ENCODE data around the gene ACSS1. TPM values are rescaled to one million over a fixed set of nuclear protein-coding genes. Genes with fewer than 3 reads are reported as not detected.

The ACSS1 gene
- total RNA-seq, 1 donor from 2014 or later: not detected

DNA sequence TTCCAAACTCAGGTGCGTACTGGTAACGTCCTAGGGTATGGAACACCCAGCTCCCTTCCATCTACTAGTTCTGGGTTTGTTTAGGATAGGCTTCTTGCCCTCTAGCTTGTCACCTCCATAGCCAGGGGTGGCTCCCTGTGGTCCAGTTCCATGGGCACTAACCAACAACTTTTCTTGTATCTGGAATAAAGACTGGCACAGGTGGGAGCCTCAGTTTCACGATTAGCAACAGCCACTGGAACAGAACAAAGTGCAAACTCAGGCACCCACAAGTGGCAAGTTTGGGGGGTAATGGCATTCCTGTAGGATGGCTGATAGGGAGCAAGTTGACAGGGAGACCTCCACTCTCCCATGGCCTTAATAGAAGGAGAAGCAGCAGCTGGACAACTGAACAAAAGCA lies 59.8 kb downstream of the ACSS1 start:
- DNase-seq (ENCODE audit: low spot score): no peak
- H3K4me3 ChIP-seq: no peak overlapping the region
- no peak for TF ChIP-seq EZH2phosphoT487 (IDR thresholded peaks at IDR 0.05)
- H3K27me3 Mint-ChIP-seq (ENCODE audit: insufficient read depth, low read depth): peaks cover 13% of the 10 kb centered on the region
- H3K27ac Mint-ChIP-seq: no peak overlapping the region
- no peaks in the 10 kb centered on the region for H3F3A ChIP-seq (ENCODE audit: low read depth)
- peaks cover 81% of the 10 kb centered on the region for H3K27me3 ChIP-seq
- H3K36me3 Mint-ChIP-seq: no peaks in the 10 kb centered on the region
- H4K20me1 ChIP-seq (ENCODE audit: low read depth): no peaks in the 10 kb centered on the region
- H3K36me3 ChIP-seq: no peaks in the 10 kb centered on the region
- no peak overlapping the region for H2AFZ ChIP-seq (replicated peaks)
- H3K79me2 ChIP-seq (ENCODE audit: low read depth): no peaks in the 10 kb centered on the region
- H3K4me1 ChIP-seq: no peaks in the 10 kb centered on the region
- no peak overlapping the region for H3K4me2 ChIP-seq
- H3K4me1 Mint-ChIP-seq: peaks cover 25% of the 10 kb centered on the region
- H3K9me3 ChIP-seq (ENCODE audit: low read depth): no peaks in the 10 kb centered on the region
- no peak overlapping the region for H3K4me3 Mint-ChIP-seq
- H3K27ac ChIP-seq: no peak overlapping the region
- H3K9ac ChIP-seq: no peak overlapping the region
- no peaks in the 10 kb centered on the region for H3K9me3 Mint-ChIP-seq

DNA sequence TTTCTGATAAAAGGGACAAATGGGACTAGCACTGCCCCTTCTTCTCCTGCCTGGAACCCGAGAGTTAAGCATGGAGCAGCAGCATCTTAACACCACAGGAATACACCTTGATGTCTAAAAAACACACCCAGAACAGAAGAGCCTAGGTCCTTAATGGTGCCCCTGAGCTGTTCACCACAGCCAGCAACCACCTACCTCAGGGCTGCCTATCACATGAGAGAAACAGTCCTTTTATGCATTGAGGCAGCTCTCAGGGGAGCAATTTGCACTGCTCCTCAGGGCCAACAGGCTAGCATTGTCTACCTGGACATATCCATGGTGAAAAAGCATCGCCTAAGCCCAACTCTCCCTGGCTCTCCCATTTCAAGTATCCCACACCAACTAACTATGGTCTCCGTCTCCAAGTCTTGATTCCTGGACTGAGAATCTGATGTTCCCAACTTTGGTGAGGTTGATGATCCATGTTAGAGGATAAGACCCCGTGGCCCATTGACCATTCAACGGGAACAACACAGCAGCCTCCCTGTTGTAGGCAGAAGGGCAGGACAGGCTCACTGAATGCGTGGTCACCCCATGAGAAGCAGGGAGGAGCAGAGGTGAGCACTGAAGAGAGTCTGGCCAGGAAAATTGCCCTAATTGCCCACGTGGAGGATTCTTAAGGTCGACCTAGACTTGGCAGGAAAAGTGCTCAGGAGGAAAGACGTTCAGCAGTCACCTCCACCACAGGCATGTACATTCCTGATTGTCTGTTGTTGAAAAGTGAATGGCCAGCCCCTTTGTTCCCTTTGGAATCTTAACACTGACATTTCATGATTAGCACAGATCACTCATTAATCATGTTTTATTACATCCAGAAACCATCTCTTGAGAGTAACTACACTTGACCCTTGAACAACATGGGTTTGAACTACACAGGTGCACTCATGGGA lies 61.2 kb downstream of the ACSS1 start:
- Mint-ChIP-seq H3K4me3 (no peak overlapping the region), H3K27ac (no peak overlapping the region), H3K4me1 (peaks cover 29% of the 10 kb centered on the region), H3K9me3 (no peaks in the 10 kb centered on the region), H3K27me3 (ENCODE audit: insufficient read depth, low read depth) (peaks cover 16% of the 10 kb centered on the region), H3K36me3 (no peaks in the 10 kb centered on the region)
- Histone ChIP-seq H3K27me3 (peaks cover 81% of the 10 kb centered on the region), H3K36me3 (no peaks in the 10 kb centered on the region), H3K4me3 (no peak overlapping the region), H3K4me2 (no peak overlapping the region), H3F3A (ENCODE audit: low read depth) (no peaks in the 10 kb centered on the region), H4K20me1 (ENCODE audit: low read depth) (no peaks in the 10 kb centered on the region), H2AFZ (replicated peaks) (no peak overlapping the region), H3K9me3 (ENCODE audit: low read depth) (no peaks in the 10 kb centered on the region), H3K27ac (no peak overlapping the region), H3K4me1 (peaks cover under 1% of the 10 kb centered on the region), H3K79me2 (ENCODE audit: low read depth) (peaks cover 5% of the 10 kb centered on the region), H3K9ac (no peak overlapping the region)
- no peak for TF ChIP-seq EZH2 (IDR thresholded peaks at IDR 0.05)
- TF ChIP-seq, protein P1, sequence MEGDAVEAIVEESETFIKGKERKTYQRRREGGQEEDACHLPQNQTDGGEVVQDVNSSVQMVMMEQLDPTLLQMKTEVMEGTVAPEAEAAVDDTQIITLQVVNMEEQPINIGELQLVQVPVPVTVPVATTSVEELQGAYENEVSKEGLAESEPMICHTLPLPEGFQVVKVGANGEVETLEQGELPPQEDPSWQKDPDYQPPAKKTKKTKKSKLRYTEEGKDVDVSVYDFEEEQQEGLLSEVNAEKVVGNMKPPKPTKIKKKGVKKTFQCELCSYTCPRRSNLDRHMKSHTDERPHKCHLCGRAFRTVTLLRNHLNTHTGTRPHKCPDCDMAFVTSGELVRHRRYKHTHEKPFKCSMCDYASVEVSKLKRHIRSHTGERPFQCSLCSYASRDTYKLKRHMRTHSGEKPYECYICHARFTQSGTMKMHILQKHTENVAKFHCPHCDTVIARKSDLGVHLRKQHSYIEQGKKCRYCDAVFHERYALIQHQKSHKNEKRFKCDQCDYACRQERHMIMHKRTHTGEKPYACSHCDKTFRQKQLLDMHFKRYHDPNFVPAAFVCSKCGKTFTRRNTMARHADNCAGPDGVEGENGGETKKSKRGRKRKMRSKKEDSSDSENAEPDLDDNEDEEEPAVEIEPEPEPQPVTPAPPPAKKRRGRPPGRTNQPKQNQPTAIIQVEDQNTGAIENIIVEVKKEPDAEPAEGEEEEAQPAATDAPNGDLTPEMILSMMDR (IDR thresholded peaks at IDR 0.05): no peak
- TF ChIP-seq EZH2phosphoT487 (IDR thresholded peaks at IDR 0.05): no peak
- DNase-seq (ENCODE audit: low spot score): no peak

DNA sequence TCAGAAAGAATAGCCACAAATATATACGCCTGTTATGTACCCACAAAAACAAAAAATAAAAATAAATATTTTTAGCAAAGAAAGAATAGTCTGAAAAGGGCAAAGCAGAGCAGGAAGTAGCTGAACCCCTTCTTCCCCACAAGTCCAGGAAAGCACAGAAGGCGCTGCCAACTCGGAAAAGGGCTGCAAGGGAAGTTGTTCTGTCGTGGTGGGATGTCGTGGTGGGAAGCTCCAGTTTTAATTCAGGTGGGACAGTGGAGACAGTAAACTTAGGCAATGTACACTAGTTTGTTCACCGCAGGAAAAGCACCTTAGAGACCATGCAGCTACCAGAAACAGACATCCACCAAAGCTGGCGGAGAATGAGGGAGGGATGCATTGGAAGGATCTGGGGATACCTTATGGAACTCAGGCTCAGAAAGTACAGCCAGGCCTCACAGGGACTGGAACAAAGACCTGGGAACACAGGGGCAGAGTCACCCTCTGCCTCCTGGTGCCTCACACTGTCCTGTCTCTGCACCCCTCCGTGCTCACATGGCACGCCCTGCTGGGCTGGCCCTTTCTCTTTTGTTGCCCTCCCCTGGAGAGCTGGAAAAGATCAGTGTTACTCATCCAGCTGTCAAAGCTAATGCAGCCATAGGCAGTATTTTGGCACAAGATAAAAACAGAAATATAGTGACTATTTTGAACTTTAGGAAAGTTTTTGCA lies 62.0 kb downstream of the ACSS1 start:
- peak; percentile 10 for DNase-seq (ENCODE audit: low spot score)
- Histone ChIP-seq H3K27me3 (peaks cover 76% of the 10 kb centered on the region), H3K4me2 (no peak overlapping the region), H3K79me2 (ENCODE audit: low read depth) (peaks cover 13% of the 10 kb centered on the region), H3K27ac (no peak overlapping the region), H3K9me3 (ENCODE audit: low read depth) (no peaks in the 10 kb centered on the region), H3K36me3 (no peaks in the 10 kb centered on the region), H2AFZ (replicated peaks) (no peak overlapping the region), H3K4me1 (peaks cover 9% of the 10 kb centered on the region), H4K20me1 (ENCODE audit: low read depth) (peaks cover 7% of the 10 kb centered on the region), H3F3A (ENCODE audit: low read depth) (no peaks in the 10 kb centered on the region), H3K9ac (no peak overlapping the region), H3K4me3 (no peak overlapping the region)
- Mint-ChIP-seq H3K4me1 (peaks cover 35% of the 10 kb centered on the region), H3K27me3 (ENCODE audit: insufficient read depth, low read depth) (peaks cover 16% of the 10 kb centered on the region), H3K9me3 (no peaks in the 10 kb centered on the region), H3K4me3 (no peak overlapping the region), H3K36me3 (no peaks in the 10 kb centered on the region), H3K27ac (no peak overlapping the region)
- TF ChIP-seq, protein P1 (IDR thresholded peaks at IDR 0.05): no peak
- no peak for TF ChIP-seq EZH2 (IDR thresholded peaks at IDR 0.05)
- no peak for TF ChIP-seq EZH2phosphoT487 (IDR thresholded peaks at IDR 0.05)

Measured in neural progenitor cell (in vitro differentiated cells).